Measurements from ENCODE around the gene ZNF48. TPM values are rescaled to one million over a fixed set of nuclear protein-coding genes. Genes with fewer than 3 reads are reported as not detected.

ZNF48 gene
- total RNA-seq, 2 donors from 2014 or later = 11.9 to 12.2 TPM

- Histone ChIP-seq H3K9me3 (no peaks in the 10 kb centered on the region), H3K4me1 (replicated peaks) (peaks cover 16% of the 10 kb centered on the region), H3K36me3 (peaks cover 0 to 6% of the 10 kb centered on the region in 2 donors), H3K4me3 (no peak overlapping the region), H3K27me3 (replicated peaks; ENCODE audit: insufficient read depth) (no peaks in the 10 kb centered on the region), H3K27ac (no peak overlapping the region)
- WGBS = 89% methylated on average over 3 of the region's 3 CpGs
- intact Hi-C loops (cut with DNase I) = no loop called here
- no peak for TF ChIP-seq POLR2AphosphoS5 (IDR thresholded peaks at IDR 0.05)
- no peak for TF ChIP-seq CTCF (IDR thresholded peaks at IDR 0.05)
- TF ChIP-seq POLR2A (IDR thresholded peaks at IDR 0.05) = no peak
- DNase-seq (ENCODE audit: low spot score) = no peak
These were observed 44.9 kb upstream of the ZNF48 start for GRCh38 chr16:30350134-30350871.

- WGBS = 92% methylated on average over 15 of the region's 15 CpGs
- H3K4me1 ChIP-seq (replicated peaks) = peaks cover 16% of the 10 kb centered on the region
- H3K36me3 ChIP-seq = peaks cover 0 to 6% of the 10 kb centered on the region in 2 donors
- DNase-seq (ENCODE audit: low spot score) = no peak
- no peaks in the 10 kb centered on the region for H3K9me3 ChIP-seq
- no peak overlapping the region for H3K4me3 ChIP-seq
- intact Hi-C loops (cut with DNase I) = no loop called here
- no peak overlapping the region for H3K27ac ChIP-seq
- H3K27me3 ChIP-seq (replicated peaks; ENCODE audit: insufficient read depth) = no peaks in the 10 kb centered on the region
- TF ChIP-seq POLR2A (IDR thresholded peaks at IDR 0.05) (no peak), CTCF (IDR thresholded peaks at IDR 0.05) (no peak), POLR2AphosphoS5 (IDR thresholded peaks at IDR 0.05) (no peak)
These were observed 44.2 kb upstream of the ZNF48 start for GRCh38 chr16:30351001-30351441.

GRCh38 chr16:30351586-30352419 lies 43.4 kb upstream of the ZNF48 start:
- intact Hi-C loops (cut with DNase I) = no loop called here
- Histone ChIP-seq H3K27me3 (replicated peaks; ENCODE audit: insufficient read depth) (no peaks in the 10 kb centered on the region), H3K4me3 (no peak overlapping the region), H3K4me1 (replicated peaks) (peaks cover 16% of the 10 kb centered on the region), H3K27ac (peak overlapping the region; percentile 54 to 60), H3K9me3 (no peaks in the 10 kb centered on the region), H3K36me3 (peaks cover 0 to 6% of the 10 kb centered on the region in 2 donors)
- peak; percentile 78 for DNase-seq (ENCODE audit: low spot score)
- 48% methylated on average over 11 of the region's 11 CpGs for WGBS
- TF ChIP-seq POLR2AphosphoS5 (IDR thresholded peaks at IDR 0.05) = peak; percentile 83
- TF ChIP-seq POLR2A (IDR thresholded peaks at IDR 0.05) = no peak

GRCh38 chr16:30352488-30353401 lies 42.5 kb upstream of the ZNF48 start:
- Histone ChIP-seq H3K4me1 (replicated peaks) (peaks cover 16% of the 10 kb centered on the region), H3K9me3 (no peaks in the 10 kb centered on the region), H3K36me3 (peaks cover 0 to 6% of the 10 kb centered on the region in 2 donors), H3K4me3 (no peak overlapping the region), H3K27me3 (replicated peaks; ENCODE audit: insufficient read depth) (no peaks in the 10 kb centered on the region), H3K27ac (peak overlapping the region; percentile 50 to 60)
- TF ChIP-seq POLR2AphosphoS5 (IDR thresholded peaks at IDR 0.05) (no peak), CTCF (IDR thresholded peaks at IDR 0.05) (no peak), POLR2A (IDR thresholded peaks at IDR 0.05) (no peak)
- DNase-seq (ENCODE audit: low spot score) = no peak
- 81% methylated on average over 14 of the region's 14 CpGs for WGBS
- intact Hi-C loops (cut with DNase I) = no loop called here

Measured in prostate gland (tissue), 2 donors.